Type B pancreatic cell (in vitro differentiated cells): Measurements from ENCODE around the gene SIDT1. TPM values are rescaled to one million over a fixed set of nuclear protein-coding genes. Genes with fewer than 3 reads are reported as not detected.

Source experiments
- DNase-seq: peaks from one replicate; pipeline ENCODE4 v3.0.0; 2021; ENCODE audit warnings: mixed read lengths; ENCODE audit not compliant: unreplicated experiment; ENCODE audit errors: extremely low spot score
- H3K27ac Mint-ChIP-seq: 2 replicates; pipeline ENCODE4 v1.8.0; 2021; ENCODE audit warnings: mild to moderate bottlenecking, mixed read lengths
- H3K27me3 Mint-ChIP-seq: 2 replicates; pipeline ENCODE4 v1.8.0; 2021; ENCODE audit warnings: mixed read lengths
- H3K36me3 Mint-ChIP-seq: 2 replicates; pipeline ENCODE4 v1.8.0; 2021; ENCODE audit warnings: mixed read lengths
- H3K4me1 Mint-ChIP-seq: one replicate; pipeline ENCODE4 v1.8.0; 2021; ENCODE audit warnings: mixed read lengths; ENCODE audit not compliant: unreplicated experiment
- H3K4me3 Mint-ChIP-seq: 2 replicates; pipeline ENCODE4 v1.8.0; 2021; ENCODE audit warnings: mild to moderate bottlenecking, mixed read lengths
- H3K9me3 Mint-ChIP-seq: 2 replicates; pipeline ENCODE4 v1.8.0; 2021; ENCODE audit warnings: mixed read lengths
- long read RNA-seq: library from polyadenylated mRNA; unstranded; transcript quantifications from one replicate; pipeline ENCODE4 v2.0.0, GENCODE V29; 2020
- total RNA-seq: library from RNA; stranded (reverse); gene quantifications from 2 replicates; pipeline ENCODE4 v1.2.1, GENCODE V29; 2021; ENCODE audit warnings: low replicate concordance
- TF ChIP-seq, protein P1 (sequence below): fragments of 200-600 bp; sonication (generic); conservative IDR thresholded peaks from 2 replicates; pipeline ENCODE4 v1.5.0; 2021; ENCODE audit warnings: antibody characterized with exemption, mild to moderate bottlenecking

The SIDT1 gene
- total RNA-seq, result 0.83 and 0.97 TPM in 2 replicates
- long read RNA-seq, partial matches to known transcripts, result 1 of 2 reads
- long read RNA-seq, other reads (novel, unspliced or antisense), result 1 of 2 reads

- H3K27ac Mint-ChIP-seq, result peak within 1 kb of the TSS; percentile 28
- no peaks in the 10 kb centered on the region for H3K36me3 Mint-ChIP-seq
- TF ChIP-seq, protein P1, sequence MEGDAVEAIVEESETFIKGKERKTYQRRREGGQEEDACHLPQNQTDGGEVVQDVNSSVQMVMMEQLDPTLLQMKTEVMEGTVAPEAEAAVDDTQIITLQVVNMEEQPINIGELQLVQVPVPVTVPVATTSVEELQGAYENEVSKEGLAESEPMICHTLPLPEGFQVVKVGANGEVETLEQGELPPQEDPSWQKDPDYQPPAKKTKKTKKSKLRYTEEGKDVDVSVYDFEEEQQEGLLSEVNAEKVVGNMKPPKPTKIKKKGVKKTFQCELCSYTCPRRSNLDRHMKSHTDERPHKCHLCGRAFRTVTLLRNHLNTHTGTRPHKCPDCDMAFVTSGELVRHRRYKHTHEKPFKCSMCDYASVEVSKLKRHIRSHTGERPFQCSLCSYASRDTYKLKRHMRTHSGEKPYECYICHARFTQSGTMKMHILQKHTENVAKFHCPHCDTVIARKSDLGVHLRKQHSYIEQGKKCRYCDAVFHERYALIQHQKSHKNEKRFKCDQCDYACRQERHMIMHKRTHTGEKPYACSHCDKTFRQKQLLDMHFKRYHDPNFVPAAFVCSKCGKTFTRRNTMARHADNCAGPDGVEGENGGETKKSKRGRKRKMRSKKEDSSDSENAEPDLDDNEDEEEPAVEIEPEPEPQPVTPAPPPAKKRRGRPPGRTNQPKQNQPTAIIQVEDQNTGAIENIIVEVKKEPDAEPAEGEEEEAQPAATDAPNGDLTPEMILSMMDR, result no peak
- H3K27me3 Mint-ChIP-seq, result peaks cover 91% of the 10 kb centered on the region
- DNase-seq, result no peak
- H3K9me3 Mint-ChIP-seq, result no peaks in the 10 kb centered on the region
- peaks cover 14% of the 10 kb centered on the region for H3K4me1 Mint-ChIP-seq
- H3K4me3 Mint-ChIP-seq, result peak within 1 kb of the TSS; percentile 92
These were observed at the start of gene SIDT1 for GRCh38 chr3:113531826-113532697. Gene SIDT1, plus strand, starts transcription at chr3:113532555. Its CDS starts 467 bp downstream, at chr3:113533022.

- Mint-ChIP-seq H3K27me3 (no peaks in the 10 kb centered on the region), H3K4me1 (no peaks in the 10 kb centered on the region), H3K9me3 (peaks cover 11% of the 10 kb centered on the region), H3K36me3 (peaks cover 29% of the 10 kb centered on the region), H3K4me3 (no peak overlapping the region), H3K27ac (no peak overlapping the region)
- TF ChIP-seq, protein P1, result no peak
- DNase-seq, result no peak
These were observed 47.2 kb upstream of the SIDT1 start for GRCh38 chr3:113485161-113485609.

- TF ChIP-seq, protein P1, result peak; percentile 67
- no peak for DNase-seq
- H3K4me3 Mint-ChIP-seq, result no peak overlapping the region
These were observed 37.3 kb upstream of the SIDT1 start for GRCh38 chr3:113495035-113495434.

DNA sequence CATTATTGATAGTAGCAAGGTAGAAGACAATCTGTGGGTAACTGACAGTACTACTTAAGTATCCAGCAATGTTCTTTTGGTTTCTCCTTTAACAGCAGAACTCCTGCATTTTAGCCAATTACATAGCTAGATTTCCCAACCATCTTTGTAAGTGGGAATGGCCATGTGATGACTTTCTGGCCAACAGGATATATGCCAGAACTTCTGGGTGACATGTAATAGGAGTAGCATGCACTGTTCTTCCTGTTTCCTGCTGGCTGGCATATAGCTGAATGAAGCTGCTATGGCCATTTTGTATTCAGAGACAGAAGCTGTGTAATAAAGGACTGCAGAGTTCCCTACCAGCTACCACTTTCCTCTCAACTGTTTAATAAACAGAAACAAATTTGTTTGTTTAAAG is 35.4 kb upstream of the SIDT1 start:
- peaks cover 8% of the 10 kb centered on the region for H3K4me1 Mint-ChIP-seq
- no peak overlapping the region for H3K27ac Mint-ChIP-seq
- H3K4me3 Mint-ChIP-seq, result no peak overlapping the region
- DNase-seq, result no peak
- no peaks in the 10 kb centered on the region for H3K9me3 Mint-ChIP-seq
- TF ChIP-seq, protein P1, result no peak
- no peaks in the 10 kb centered on the region for H3K27me3 Mint-ChIP-seq
- peaks cover 11% of the 10 kb centered on the region for H3K36me3 Mint-ChIP-seq

More at GRCh38 chr3:113495035-113495434, 37.3 kb upstream of the SIDT1 start:
- H3K9me3 Mint-ChIP-seq, result no peaks in the 10 kb centered on the region
- no peaks in the 10 kb centered on the region for H3K27me3 Mint-ChIP-seq
- peaks cover 23% of the 10 kb centered on the region for H3K36me3 Mint-ChIP-seq
- H3K27ac Mint-ChIP-seq, result no peak overlapping the region
- H3K4me1 Mint-ChIP-seq, result peaks cover 8% of the 10 kb centered on the region

GRCh38 chr3:113498221-113499005 is 33.9 kb upstream of the SIDT1 start:
- Mint-ChIP-seq H3K27ac (peak overlapping the region; percentile 67), H3K4me1 (peaks cover 8% of the 10 kb centered on the region), H3K36me3 (peaks cover 14% of the 10 kb centered on the region), H3K9me3 (no peaks in the 10 kb centered on the region), H3K4me3 (no peak overlapping the region), H3K27me3 (no peaks in the 10 kb centered on the region)
- DNase-seq, result no peak
- TF ChIP-seq, protein P1, result no peak
